ENCODE measurements around the gene CFAP99.
"Not testable (repeated sequence)": the region's sequence is repeated elsewhere in the genome, so short reads cannot be mapped to it uniquely, and the experiment has no call there.

CFAP99 gene

GRCh38 chr4:2418650-2419571 lies at the start of gene CFAP99:
TSS of gene CFAP99 (plus strand) at chr4:2418955.
- no peak within 1 kb of the TSS for H3K27ac ChIP-seq (ENCODE audit: low read length)
- peaks cover 6 to 23% of the 10 kb centered on the region in 2 donors for H3K4me1 ChIP-seq (ENCODE audit: control insufficient read depth in 1 of 2, insufficient read depth in 2 of 2, low read length in 2 of 2)
- H3K27me3 ChIP-seq (ENCODE audit: low read depth, low read length), result peaks cover 14% of the 10 kb centered on the region

GRCh38 chr4:2370597-2371320 lies 48.0 kb upstream of the CFAP99 start:
- Histone ChIP-seq H3K4me3 (ENCODE audit: low read depth in 1 of 2, low read length in 2 of 2) (no peak overlapping the region), H3K27me3 (ENCODE audit: low read depth, low read length) (no peaks in the 10 kb centered on the region), H3K27ac (ENCODE audit: low read length) (no peak overlapping the region), H3K9me3 (ENCODE audit: control insufficient read depth in 1 of 2, low read length in 2 of 2) (peaks cover 0 to 9% of the 10 kb centered on the region in 2 donors), H3K36me3 (ENCODE audit: control insufficient read depth in 1 of 2, insufficient read depth in 2 of 2, low read length in 2 of 2) (no peaks in the 10 kb centered on the region), H3K4me1 (ENCODE audit: control insufficient read depth in 1 of 2, insufficient read depth in 2 of 2, low read length in 2 of 2) (no peaks in the 10 kb centered on the region)

More at GRCh38 chr4:2418650-2419571, at the start of gene CFAP99:
- Histone ChIP-seq H3K9me3 (ENCODE audit: control insufficient read depth in 1 of 2, low read length in 2 of 2) (no peaks in the 10 kb centered on the region), H3K4me3 (ENCODE audit: low read depth in 1 of 2, low read length in 2 of 2) (peak within 1 kb of the TSS; percentile 67 to 86), H3K36me3 (ENCODE audit: control insufficient read depth in 1 of 2, insufficient read depth in 2 of 2, low read length in 2 of 2) (no peaks in the 10 kb centered on the region)

DNA sequence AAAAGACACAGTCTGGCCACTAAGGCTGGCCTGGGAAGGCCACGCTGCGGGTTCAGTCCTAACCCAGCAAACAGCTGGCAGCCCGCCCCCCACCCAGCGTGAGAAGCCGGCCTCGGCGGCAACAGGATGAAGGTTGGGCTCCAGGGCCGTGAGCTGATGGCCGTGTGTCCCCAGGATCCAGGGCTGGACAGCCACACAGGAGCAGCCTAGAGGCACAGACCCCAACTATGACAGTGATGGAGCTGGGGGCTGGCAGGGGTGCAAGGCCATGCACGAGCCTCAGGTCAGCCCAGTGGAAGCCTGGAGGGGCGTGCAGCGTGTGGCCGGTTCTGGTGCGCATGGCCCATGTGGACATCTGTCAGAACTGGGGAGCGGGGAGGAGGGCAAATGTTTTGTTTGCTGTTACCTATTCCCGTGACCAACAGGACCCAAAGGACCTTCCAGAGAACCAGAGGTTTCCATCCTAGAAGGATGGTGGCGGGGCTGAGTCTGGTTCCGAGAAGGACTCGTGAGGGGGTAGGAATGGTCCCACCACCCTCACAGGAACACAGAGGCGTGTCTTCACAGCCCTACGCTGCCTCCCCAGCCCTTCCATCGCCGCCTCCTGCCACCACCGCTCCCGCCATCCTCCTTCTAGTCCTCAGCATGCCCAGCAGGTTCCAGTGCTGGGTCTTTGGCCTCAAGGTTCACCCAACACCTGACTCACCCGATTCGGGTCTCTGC lies 46.8 kb upstream of the CFAP99 start:
- H3K27me3 ChIP-seq (ENCODE audit: low read depth, low read length), result no peaks in the 10 kb centered on the region
- no peaks in the 10 kb centered on the region for H3K4me1 ChIP-seq (ENCODE audit: control insufficient read depth in 1 of 2, insufficient read depth in 2 of 2, low read length in 2 of 2)
- peaks cover 0 to 9% of the 10 kb centered on the region in 2 donors for H3K9me3 ChIP-seq (ENCODE audit: control insufficient read depth in 1 of 2, low read length in 2 of 2)
- H3K27ac ChIP-seq (ENCODE audit: low read length), result no peak overlapping the region
- H3K4me3 ChIP-seq (ENCODE audit: low read depth in 1 of 2, low read length in 2 of 2), result no peak overlapping the region
- no peaks in the 10 kb centered on the region for H3K36me3 ChIP-seq (ENCODE audit: control insufficient read depth in 1 of 2, insufficient read depth in 2 of 2, low read length in 2 of 2)

- H3K4me1 ChIP-seq (ENCODE audit: control insufficient read depth in 1 of 2, insufficient read depth in 2 of 2, low read length in 2 of 2), result no peaks in the 10 kb centered on the region
- H3K36me3 ChIP-seq (ENCODE audit: control insufficient read depth in 1 of 2, insufficient read depth in 2 of 2, low read length in 2 of 2), result no peaks in the 10 kb centered on the region
- H3K27me3 ChIP-seq (ENCODE audit: low read depth, low read length), result no peaks in the 10 kb centered on the region
- no peak overlapping the region for H3K4me3 ChIP-seq (ENCODE audit: low read depth in 1 of 2, low read length in 2 of 2)
- peaks cover 0 to 9% of the 10 kb centered on the region in 2 donors for H3K9me3 ChIP-seq (ENCODE audit: control insufficient read depth in 1 of 2, low read length in 2 of 2)
- H3K27ac ChIP-seq (ENCODE audit: low read length), result no peak overlapping the region
Observed at GRCh38 chr4:2372488-2373030, 46.2 kb upstream of the CFAP99 start.

- no peak overlapping the region for H3K4me3 ChIP-seq (ENCODE audit: low read depth in 1 of 2, low read length in 2 of 2)
- no peaks in the 10 kb centered on the region for H3K36me3 ChIP-seq (ENCODE audit: control insufficient read depth in 1 of 2, insufficient read depth in 2 of 2, low read length in 2 of 2)
- H3K9me3 ChIP-seq (ENCODE audit: control insufficient read depth in 1 of 2, low read length in 2 of 2), result peaks cover 0 to 9% of the 10 kb centered on the region in 2 donors
- H3K27me3 ChIP-seq (ENCODE audit: low read depth, low read length), result no peaks in the 10 kb centered on the region
- no peak overlapping the region for H3K27ac ChIP-seq (ENCODE audit: low read length)
- H3K4me1 ChIP-seq (ENCODE audit: control insufficient read depth in 1 of 2, insufficient read depth in 2 of 2, low read length in 2 of 2), result no peaks in the 10 kb centered on the region
Observed at GRCh38 chr4:2373532-2373931, 45.2 kb upstream of the CFAP99 start.

DNA sequence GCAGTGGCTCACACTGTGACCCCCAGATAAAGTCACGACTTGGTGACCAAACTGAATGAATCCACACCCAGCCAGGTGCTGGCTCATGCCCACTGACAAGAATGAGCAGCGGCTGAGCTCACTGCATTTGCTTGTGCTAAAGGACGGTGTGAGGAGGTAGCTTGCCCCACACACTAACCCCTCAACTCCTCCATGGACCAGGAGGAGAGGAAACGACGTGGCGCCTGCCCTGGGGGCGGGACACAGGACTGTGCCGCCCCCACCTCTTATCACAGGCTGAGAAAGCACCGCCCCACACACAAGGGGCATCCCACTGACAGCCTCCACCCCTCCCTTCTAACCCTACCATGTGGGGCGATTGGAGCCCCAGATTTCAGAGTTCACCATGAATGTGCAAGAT lies 43.3 kb upstream of the CFAP99 start:
- no peak overlapping the region for H3K4me3 ChIP-seq (ENCODE audit: low read depth in 1 of 2, low read length in 2 of 2)
- no peaks in the 10 kb centered on the region for H3K9me3 ChIP-seq (ENCODE audit: control insufficient read depth in 1 of 2, low read length in 2 of 2)
- H3K27me3 ChIP-seq (ENCODE audit: low read depth, low read length), result no peaks in the 10 kb centered on the region
- no peaks in the 10 kb centered on the region for H3K4me1 ChIP-seq (ENCODE audit: control insufficient read depth in 1 of 2, insufficient read depth in 2 of 2, low read length in 2 of 2)
- no peaks in the 10 kb centered on the region for H3K36me3 ChIP-seq (ENCODE audit: control insufficient read depth in 1 of 2, insufficient read depth in 2 of 2, low read length in 2 of 2)
- H3K27ac ChIP-seq (ENCODE audit: low read length), result no peak overlapping the region

DNA sequence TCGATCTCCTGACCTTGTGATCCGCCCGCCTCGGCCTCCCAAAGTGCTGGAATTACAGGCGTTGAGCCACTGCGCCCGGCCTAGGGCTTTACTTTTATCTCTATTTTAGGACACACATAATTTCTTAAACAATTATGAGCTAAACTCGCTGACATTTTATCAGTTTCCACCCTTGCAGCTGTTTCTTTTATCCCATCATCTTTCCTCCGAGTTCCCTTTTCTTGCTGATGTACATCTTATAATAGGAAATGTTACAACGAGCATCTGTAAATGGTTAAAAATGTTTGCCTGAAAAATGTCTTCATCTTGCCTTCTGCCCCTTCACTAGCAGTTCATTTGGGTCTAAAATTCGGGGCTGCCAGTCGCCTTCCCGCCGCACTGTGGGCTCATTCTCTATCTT lies 41.5 kb upstream of the CFAP99 start:
- Histone ChIP-seq H3K27me3 (ENCODE audit: low read depth, low read length) (no peaks in the 10 kb centered on the region), H3K27ac (ENCODE audit: low read length) (no peak overlapping the region), H3K4me3 (ENCODE audit: low read depth in 1 of 2, low read length in 2 of 2) (no peak overlapping the region), H3K36me3 (ENCODE audit: control insufficient read depth in 1 of 2, insufficient read depth in 2 of 2, low read length in 2 of 2) (no peaks in the 10 kb centered on the region), H3K9me3 (ENCODE audit: control insufficient read depth in 1 of 2, low read length in 2 of 2) (no peaks in the 10 kb centered on the region), H3K4me1 (ENCODE audit: control insufficient read depth in 1 of 2, insufficient read depth in 2 of 2, low read length in 2 of 2) (no peaks in the 10 kb centered on the region)

DNA sequence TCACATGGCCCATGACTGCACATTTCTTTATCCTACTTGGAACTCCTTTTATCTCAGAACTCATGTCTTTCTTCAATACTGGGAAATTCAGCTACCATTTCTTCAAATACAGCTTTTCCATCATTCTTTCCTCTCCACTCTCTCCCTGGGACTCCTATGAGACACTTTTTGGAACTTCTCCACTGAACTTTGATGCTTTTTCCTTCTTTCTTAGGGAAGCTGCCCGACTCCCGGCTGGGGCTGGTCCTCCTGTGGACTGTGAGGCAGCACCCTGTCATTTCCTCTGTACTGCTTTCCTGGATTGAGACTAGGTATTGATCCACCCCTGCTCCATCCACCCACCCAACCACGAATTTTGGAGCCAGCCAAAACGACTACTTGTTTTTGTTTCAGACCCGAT lies 40.4 kb upstream of the CFAP99 start:
- no peak overlapping the region for H3K27ac ChIP-seq (ENCODE audit: low read length)
- H3K9me3 ChIP-seq (ENCODE audit: control insufficient read depth in 1 of 2, low read length in 2 of 2), result no peaks in the 10 kb centered on the region
- no peak overlapping the region for H3K4me3 ChIP-seq (ENCODE audit: low read depth in 1 of 2, low read length in 2 of 2)

DNA sequence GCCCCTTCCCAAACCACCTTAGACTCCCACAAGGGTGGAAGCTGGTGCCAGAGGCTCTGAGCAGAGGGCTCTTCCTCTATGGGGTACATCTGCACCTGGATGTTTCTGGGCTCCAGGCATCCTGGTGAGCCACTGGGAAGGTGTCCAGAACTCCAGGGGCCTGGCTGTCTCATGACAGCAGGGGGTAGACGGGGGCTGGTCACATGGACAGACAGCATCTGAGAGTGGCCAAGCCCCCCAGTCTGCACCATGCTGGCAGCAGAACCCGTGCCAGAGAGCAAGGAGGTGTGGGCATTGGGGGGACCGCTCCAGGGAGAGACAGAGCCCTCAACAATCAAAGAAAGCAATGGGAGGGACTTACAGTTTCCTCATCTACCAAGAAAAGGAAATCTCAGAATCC lies 39.9 kb upstream of the CFAP99 start:
- Histone ChIP-seq H3K4me3 (ENCODE audit: low read depth in 1 of 2, low read length in 2 of 2) (no peak overlapping the region), H3K36me3 (ENCODE audit: control insufficient read depth in 1 of 2, insufficient read depth in 2 of 2, low read length in 2 of 2) (no peaks in the 10 kb centered on the region), H3K27ac (ENCODE audit: low read length) (no peak overlapping the region), H3K9me3 (ENCODE audit: control insufficient read depth in 1 of 2, low read length in 2 of 2) (no peaks in the 10 kb centered on the region), H3K4me1 (ENCODE audit: control insufficient read depth in 1 of 2, insufficient read depth in 2 of 2, low read length in 2 of 2) (no peaks in the 10 kb centered on the region), H3K27me3 (ENCODE audit: low read depth, low read length) (no peaks in the 10 kb centered on the region)

More for the DNA sequence above, 40.4 kb upstream of the CFAP99 start:
- Histone ChIP-seq H3K27me3 (ENCODE audit: low read depth, low read length) (no peaks in the 10 kb centered on the region), H3K36me3 (ENCODE audit: control insufficient read depth in 1 of 2, insufficient read depth in 2 of 2, low read length in 2 of 2) (no peaks in the 10 kb centered on the region), H3K4me1 (ENCODE audit: control insufficient read depth in 1 of 2, insufficient read depth in 2 of 2, low read length in 2 of 2) (no peaks in the 10 kb centered on the region)

GRCh38 chr4:2380589-2380988 lies 38.2 kb upstream of the CFAP99 start:
- H3K36me3 ChIP-seq (ENCODE audit: control insufficient read depth in 1 of 2, insufficient read depth in 2 of 2, low read length in 2 of 2); H3K9me3 ChIP-seq (ENCODE audit: control insufficient read depth in 1 of 2, low read length in 2 of 2); H3K4me1 ChIP-seq (ENCODE audit: control insufficient read depth in 1 of 2, insufficient read depth in 2 of 2, low read length in 2 of 2); H3K27me3 ChIP-seq (ENCODE audit: low read depth, low read length); H3K4me3 ChIP-seq (ENCODE audit: low read depth in 1 of 2, low read length in 2 of 2); H3K27ac ChIP-seq (ENCODE audit: low read length): not testable (repeated sequence)

GRCh38 chr4:2382769-2383202 lies 36.0 kb upstream of the CFAP99 start:
- not testable (repeated sequence) for H3K9me3 ChIP-seq (ENCODE audit: control insufficient read depth in 1 of 2, low read length in 2 of 2); H3K4me1 ChIP-seq (ENCODE audit: control insufficient read depth in 1 of 2, insufficient read depth in 2 of 2, low read length in 2 of 2); H3K36me3 ChIP-seq (ENCODE audit: control insufficient read depth in 1 of 2, insufficient read depth in 2 of 2, low read length in 2 of 2); H3K4me3 ChIP-seq (ENCODE audit: low read depth in 1 of 2, low read length in 2 of 2); H3K27me3 ChIP-seq (ENCODE audit: low read depth, low read length); H3K27ac ChIP-seq (ENCODE audit: low read length)
